Naive B cell (primary cell): ENCODE data around the gene STK17B. TPM values are rescaled to one million over a fixed set of nuclear protein-coding genes. Genes with fewer than 3 reads are reported as not detected.

Experiments used
- ATAC-seq, 2 donors: fragments of 150-1000 bp; cut with Tn5 transposase; 2 replicates each; pipeline ENCODE4 v1.10.0; 2021; ENCODE audit warnings: low read depth in 2 of 2, mild to moderate bottlenecking in 2 of 2, moderate library complexity in 2 of 2
- DNase-seq: peaks from one replicate; pipeline ENCODE4 v3.0.0; 2022
- H3K27ac Mint-ChIP-seq, 6 donors: one replicate each; pipeline ENCODE4 v1.8.0; 2020 to 2022; ENCODE audit warnings: mild to moderate bottlenecking in 6 of 6, mixed read lengths in 6 of 6, moderate library complexity in 5 of 6, inconsistent platforms in 2 of 6
- H3K27me3 Mint-ChIP-seq, 3 donors: one replicate each; pipeline ENCODE4 v1.8.0; 2021 to 2022; ENCODE audit warnings: mixed read lengths in 3 of 3, mild to moderate bottlenecking in 1 of 3
- H3K36me3 Mint-ChIP-seq, 2 donors: one replicate each; pipeline ENCODE4 v1.8.0; 2020 to 2022; ENCODE audit warnings: mixed read lengths in 2 of 2, inconsistent platforms in 1 of 2, mild to moderate bottlenecking in 1 of 2
- H3K4me1 Mint-ChIP-seq, 3 donors: one replicate each; pipeline ENCODE4 v1.8.0; 2020 to 2022; ENCODE audit warnings: mixed read lengths in 3 of 3, inconsistent platforms in 1 of 3, mild to moderate bottlenecking in 1 of 3, moderate library complexity in 1 of 3
- H3K4me3 Mint-ChIP-seq, 8 donors: one replicate each; pipeline ENCODE4 v1.8.0; 2020 to 2022; ENCODE audit warnings: mild to moderate bottlenecking in 8 of 8, mixed read lengths in 8 of 8, moderate library complexity in 8 of 8, inconsistent platforms in 2 of 8
- H3K9me3 Mint-ChIP-seq, 7 donors: one replicate each; pipeline ENCODE4 v1.8.0; 2020 to 2022; ENCODE audit warnings: mixed read lengths in 7 of 7, mild to moderate bottlenecking in 5 of 7, inconsistent platforms in 2 of 7, moderate library complexity in 1 of 7
- polyA plus RNA-seq, 6 donors: library from polyadenylated mRNA; unstranded; fragments of 300-500 nt; fragmentation: Illumina TruSeq; gene quantifications; one replicate each; pipeline ENCODE4 v1.2.3, GENCODE V29; 2021; ENCODE audit warnings: low read depth in 6 of 6

The STK17B gene
- polyA plus RNA-seq, 6 donors from 2014 or later, result 90.2 to 162 (median 118) TPM

- Mint-ChIP-seq H3K27me3 (no peaks in the 10 kb centered on the region), H3K4me3 (peak overlapping the region; percentile 56 to 99 (median 86)), H3K4me1 (peaks cover 54 to 66% (median 60%) of the 10 kb centered on the region in 3 donors), H3K9me3 (no peaks in the 10 kb centered on the region), H3K27ac (peak overlapping the region in 5 of 6 donors; percentile 63 to 98 (median 93)), H3K36me3 (peaks cover 28 to 33% of the 10 kb centered on the region in 2 donors)
- no peak for DNase-seq
- no peak for ATAC-seq
Measured at GRCh38 chr2:196165016-196165415, 6.4 kb downstream of the STK17B start.

- peak overlapping the region; percentile 18 to 86 (median 72) for H3K4me3 Mint-ChIP-seq
- H3K27ac Mint-ChIP-seq, result peak overlapping the region; percentile 34 to 96 (median 92)
- DNase-seq (no peak), ATAC-seq (no peak)
- peaks cover 54 to 81% (median 64%) of the 10 kb centered on the region in 3 donors for H3K4me1 Mint-ChIP-seq
- peaks cover 25 to 28% of the 10 kb centered on the region in 2 donors for H3K36me3 Mint-ChIP-seq
- no peaks in the 10 kb centered on the region for H3K9me3 Mint-ChIP-seq
- H3K27me3 Mint-ChIP-seq, result no peaks in the 10 kb centered on the region
Measured at GRCh38 chr2:196163285-196163684, 8.1 kb downstream of the STK17B start.

GRCh38 chr2:196162586-196163175, 8.7 kb downstream of the STK17B start:
- Mint-ChIP-seq H3K9me3 (no peaks in the 10 kb centered on the region), H3K27me3 (no peaks in the 10 kb centered on the region), H3K27ac (peak overlapping the region; percentile 78 to 96 (median 94)), H3K36me3 (peaks cover 25 to 28% of the 10 kb centered on the region in 2 donors), H3K4me1 (peaks cover 49 to 83% (median 61%) of the 10 kb centered on the region in 3 donors), H3K4me3 (peak overlapping the region; percentile 62 to 86 (median 74))
- peak in 1 of 2 donors; percentile 4 for ATAC-seq
- no peak for DNase-seq

- Mint-ChIP-seq H3K4me1 (peaks cover 50 to 89% (median 54%) of the 10 kb centered on the region in 3 donors), H3K36me3 (peaks cover 27 to 29% of the 10 kb centered on the region in 2 donors), H3K4me3 (peak overlapping the region; percentile 29 to 88 (median 66)), H3K27me3 (no peaks in the 10 kb centered on the region), H3K27ac (peak overlapping the region; percentile 81 to 97 (median 94)), H3K9me3 (no peaks in the 10 kb centered on the region)
- DNase-seq (no peak), ATAC-seq (no peak)
Measured at GRCh38 chr2:196160946-196161345, 10.4 kb downstream of the STK17B start.

- Mint-ChIP-seq H3K4me1 (peaks cover 45 to 88% (median 46%) of the 10 kb centered on the region in 3 donors), H3K36me3 (peaks cover 22 to 27% of the 10 kb centered on the region in 2 donors), H3K4me3 (peak overlapping the region; percentile 61 to 88 (median 74)), H3K9me3 (no peaks in the 10 kb centered on the region), H3K27me3 (no peaks in the 10 kb centered on the region), H3K27ac (peak overlapping the region in 5 of 6 donors; percentile 90 to 97 (median 96))
- peak; percentile 92 for DNase-seq
- ATAC-seq, result peak; percentile 93
Measured at GRCh38 chr2:196160101-196160500, 11.3 kb downstream of the STK17B start.

GRCh38 chr2:196159221-196159892, 12.0 kb downstream of the STK17B start:
- no peak for ATAC-seq
- no peaks in the 10 kb centered on the region for H3K9me3 Mint-ChIP-seq
- H3K27me3 Mint-ChIP-seq, result no peaks in the 10 kb centered on the region
- no peak for DNase-seq
- peak overlapping the region; percentile 89 to 97 (median 94) for H3K27ac Mint-ChIP-seq
- peaks cover 26 to 32% of the 10 kb centered on the region in 2 donors for H3K36me3 Mint-ChIP-seq
- H3K4me1 Mint-ChIP-seq, result peaks cover 41 to 87% (median 44%) of the 10 kb centered on the region in 3 donors
- H3K4me3 Mint-ChIP-seq, result peak overlapping the region; percentile 15 to 82 (median 73)

- no peak overlapping the region for H3K4me3 Mint-ChIP-seq
- H3K36me3 Mint-ChIP-seq, result peaks cover 34 to 41% of the 10 kb centered on the region in 2 donors
- no peak for ATAC-seq
- peak overlapping the region in 3 of 6 donors; percentile 68 to 93 (median 69) for H3K27ac Mint-ChIP-seq
- no peaks in the 10 kb centered on the region for H3K27me3 Mint-ChIP-seq
- no peak for DNase-seq
- H3K4me1 Mint-ChIP-seq, result peaks cover 40 to 86% (median 49%) of the 10 kb centered on the region in 3 donors
- peaks cover 0 to 7% (median 2%) of the 10 kb centered on the region in 7 donors for H3K9me3 Mint-ChIP-seq
Measured at GRCh38 chr2:196155575-196155974, 15.8 kb downstream of the STK17B start.

- H3K27me3 Mint-ChIP-seq, result no peaks in the 10 kb centered on the region
- H3K4me3 Mint-ChIP-seq, result peak overlapping the region in 3 of 8 donors; percentile 32 to 52 (median 40)
- peaks cover 34 to 45% of the 10 kb centered on the region in 2 donors for H3K36me3 Mint-ChIP-seq
- peaks cover 0 to 7% (median 2%) of the 10 kb centered on the region in 7 donors for H3K9me3 Mint-ChIP-seq
- no peak for ATAC-seq
- H3K4me1 Mint-ChIP-seq, result peaks cover 47 to 89% (median 52%) of the 10 kb centered on the region in 3 donors
- peak overlapping the region; percentile 16 to 93 (median 66) for H3K27ac Mint-ChIP-seq
- DNase-seq, result no peak
Measured at GRCh38 chr2:196153480-196153879, 17.9 kb downstream of the STK17B start.

GRCh38 chr2:196149948-196150347, 21.4 kb downstream of the STK17B start:
- DNase-seq (peak; percentile 72), ATAC-seq (peak; percentile 84 to 86)
- Mint-ChIP-seq H3K27ac (peak overlapping the region; percentile 80 to 98 (median 94)), H3K4me3 (peak overlapping the region; percentile 58 to 82 (median 71)), H3K36me3 (peaks cover 34 to 38% of the 10 kb centered on the region in 2 donors), H3K9me3 (peaks cover 0 to 7% (median 2%) of the 10 kb centered on the region in 7 donors), H3K27me3 (no peaks in the 10 kb centered on the region), H3K4me1 (peaks cover 43 to 84% (median 52%) of the 10 kb centered on the region in 3 donors)

- Mint-ChIP-seq H3K27ac (peak overlapping the region in 5 of 6 donors; percentile 80 to 96 (median 92)), H3K4me3 (peak overlapping the region in 4 of 8 donors; percentile 15 to 55 (median 22)), H3K4me1 (peaks cover 42 to 82% (median 47%) of the 10 kb centered on the region in 3 donors), H3K36me3 (peaks cover 31 to 36% of the 10 kb centered on the region in 2 donors), H3K9me3 (peaks cover 0 to 7% (median 2%) of the 10 kb centered on the region in 7 donors), H3K27me3 (no peaks in the 10 kb centered on the region)
- ATAC-seq (no peak), DNase-seq (no peak)
Measured at GRCh38 chr2:196148736-196149135, 22.6 kb downstream of the STK17B start.

GRCh38 chr2:196145256-196145655, 26.1 kb downstream of the STK17B start:
- ATAC-seq (no peak), DNase-seq (no peak)
- H3K4me1 Mint-ChIP-seq, result peaks cover 30 to 75% (median 35%) of the 10 kb centered on the region in 3 donors
- peak overlapping the region in 1 of 8 donors; percentile 19 for H3K4me3 Mint-ChIP-seq
- peak overlapping the region in 5 of 6 donors; percentile 31 to 76 (median 37) for H3K27ac Mint-ChIP-seq
- peaks cover 25 to 29% of the 10 kb centered on the region in 2 donors for H3K36me3 Mint-ChIP-seq
- H3K9me3 Mint-ChIP-seq, result no peaks in the 10 kb centered on the region
- H3K27me3 Mint-ChIP-seq, result no peaks in the 10 kb centered on the region

GRCh38 chr2:196144513-196145126, 26.8 kb downstream of the STK17B start:
- DNase-seq (no peak), ATAC-seq (peak in 1 of 2 donors; percentile 17)
- H3K4me3 Mint-ChIP-seq, result peak overlapping the region in 3 of 8 donors; percentile 3 to 44 (median 12)
- peak overlapping the region; percentile 36 to 81 (median 54) for H3K27ac Mint-ChIP-seq
- peaks cover 25 to 70% (median 28%) of the 10 kb centered on the region in 3 donors for H3K4me1 Mint-ChIP-seq
- peaks cover 25 to 29% of the 10 kb centered on the region in 2 donors for H3K36me3 Mint-ChIP-seq
- no peaks in the 10 kb centered on the region for H3K27me3 Mint-ChIP-seq
- no peaks in the 10 kb centered on the region for H3K9me3 Mint-ChIP-seq

GRCh38 chr2:196143730-196144131, 27.6 kb downstream of the STK17B start:
- Mint-ChIP-seq H3K4me3 (peak overlapping the region in 5 of 8 donors; percentile 28 to 55 (median 39)), H3K27ac (peak overlapping the region; percentile 37 to 86 (median 56)), H3K27me3 (no peaks in the 10 kb centered on the region), H3K36me3 (peaks cover 25 to 28% of the 10 kb centered on the region in 2 donors), H3K4me1 (peaks cover 24 to 61% (median 28%) of the 10 kb centered on the region in 3 donors), H3K9me3 (no peaks in the 10 kb centered on the region)
- ATAC-seq, result no peak
- DNase-seq, result no peak
